HG03135 (cell line): Measurements from ENCODE around the gene VTN.

ENCODE experiments used
- ATAC-seq: cut with Tn5 transposase; IDR thresholded peaks from one replicate; pipeline ENCODE4 v1.9.1; 2021; ENCODE audit warnings: mild to moderate bottlenecking, moderate library complexity; ENCODE audit not compliant: unreplicated experiment

The VTN gene

GRCh38 chr17:28369684-28370034, 448 bp downstream of the VTN start:
- ATAC-seq = no peak

GRCh38 chr17:28368915-28369683, 1.0 kb downstream of the VTN start:
- ATAC-seq = no peak

- no peak for ATAC-seq
These were observed 1.7 kb downstream of the VTN start for GRCh38 chr17:28368306-28368831.

GRCh38 chr17:28367641-28368305, 2.3 kb downstream of the VTN start:
- ATAC-seq = no peak

GRCh38 chr17:28366605-28367004, 3.5 kb downstream of the VTN start:
- no peak for ATAC-seq

GRCh38 chr17:28365487-28365886, 4.6 kb downstream of the VTN start:
- ATAC-seq = no peak

GRCh38 chr17:28364665-28365363, 5.3 kb downstream of the VTN start, which contains the start of gene SEBOX:
Gene SEBOX (minus strand): TSS chr17:28365199. CDS start chr17:28365151, 48 bp downstream.
- no peak for ATAC-seq

- ATAC-seq = no peak
These were observed 6.1 kb downstream of the VTN start for GRCh38 chr17:28363776-28364650.

GRCh38 chr17:28363186-28363585, 6.9 kb downstream of the VTN start:
- no peak for ATAC-seq

GRCh38 chr17:28357901-28358197, 12.3 kb downstream of the VTN start:
- ATAC-seq = no peak

GRCh38 chr17:28357061-28357900, 12.8 kb downstream of the VTN start, which contains the start of gene POLDIP2:
Gene POLDIP2 (minus strand): TSS chr17:28357527. CDS start chr17:28357448, 79 bp downstream.
- ATAC-seq = peak; percentile 92

GRCh38 chr17:28350271-28350670, 19.8 kb downstream of the VTN start:
- no peak for ATAC-seq

- ATAC-seq = no peak
These were observed 21.1 kb downstream of the VTN start for GRCh38 chr17:28348979-28349378.

- no peak for ATAC-seq
These were observed 22.7 kb downstream of the VTN start for GRCh38 chr17:28347261-28347891.

GRCh38 chr17:28346746-28347246, 23.3 kb downstream of the VTN start:
- ATAC-seq = no peak

GRCh38 chr17:28346199-28346580, 23.9 kb downstream of the VTN start:
- ATAC-seq = no peak

- ATAC-seq = no peak
These were observed 24.5 kb downstream of the VTN start for GRCh38 chr17:28345419-28346198.

GRCh38 chr17:28344435-28344901, 25.6 kb downstream of the VTN start:
- ATAC-seq = no peak
